GM12874 (cell line): ENCODE measurements around the gene COL5A1.

Experiments used
- CTCF ChIP-seq: IDR thresholded peaks from 2 replicates; pipeline ENCODE4 v1.5.1; 2011; ENCODE audit warnings: low read depth, mild to moderate bottlenecking, control low read depth, low read length, moderate library complexity; ENCODE audit not compliant: insufficient read depth

COL5A1 gene

GRCh38 chr9:134870746-134871662 is 229.4 kb downstream of the COL5A1 start:
- TF ChIP-seq CTCF, result no peak

- TF ChIP-seq CTCF, result no peak
Measured at GRCh38 chr9:134871697-134872340, 230.2 kb downstream of the COL5A1 start.

DNA sequence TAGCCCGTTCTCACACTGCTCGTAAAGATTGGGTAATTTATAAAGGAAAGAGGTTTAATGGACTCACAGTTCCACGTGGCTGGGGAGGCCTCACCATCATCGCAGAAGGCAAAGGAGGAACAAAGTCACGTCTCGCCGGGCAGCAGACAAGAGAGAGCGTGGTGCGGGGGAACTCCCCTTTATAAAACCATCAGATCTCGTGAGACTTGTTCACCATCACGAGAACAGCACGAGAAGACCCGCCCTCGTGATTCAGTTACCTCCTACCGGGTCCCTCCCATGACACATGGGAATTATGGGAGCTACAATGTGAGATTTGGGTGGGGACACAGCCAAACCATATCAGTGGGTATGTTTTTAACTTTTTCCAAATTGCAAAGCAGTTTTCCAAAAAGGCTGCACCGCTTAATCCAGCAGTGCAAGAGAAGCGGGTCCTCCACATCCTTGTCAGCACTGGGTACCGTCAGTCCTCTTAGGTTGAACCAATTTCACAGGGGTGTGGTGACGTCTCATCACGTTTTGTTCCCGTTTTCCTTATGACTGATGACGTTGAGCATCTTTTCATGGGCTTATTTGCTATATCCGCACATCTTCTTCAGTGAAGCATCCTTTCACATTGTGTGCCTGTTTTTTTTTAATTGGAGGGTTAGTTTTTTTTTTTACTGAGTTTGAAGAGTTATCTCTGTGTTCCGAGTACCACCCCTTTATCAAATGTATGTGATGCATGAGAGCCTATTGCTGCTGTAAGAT is 231.1 kb downstream of the COL5A1 start:
- TF ChIP-seq CTCF, result no peak

- TF ChIP-seq CTCF, result no peak
Measured at GRCh38 chr9:134875371-134875770, 233.8 kb downstream of the COL5A1 start.

GRCh38 chr9:134877541-134877940 is 235.9 kb downstream of the COL5A1 start:
- TF ChIP-seq CTCF, result no peak

DNA sequence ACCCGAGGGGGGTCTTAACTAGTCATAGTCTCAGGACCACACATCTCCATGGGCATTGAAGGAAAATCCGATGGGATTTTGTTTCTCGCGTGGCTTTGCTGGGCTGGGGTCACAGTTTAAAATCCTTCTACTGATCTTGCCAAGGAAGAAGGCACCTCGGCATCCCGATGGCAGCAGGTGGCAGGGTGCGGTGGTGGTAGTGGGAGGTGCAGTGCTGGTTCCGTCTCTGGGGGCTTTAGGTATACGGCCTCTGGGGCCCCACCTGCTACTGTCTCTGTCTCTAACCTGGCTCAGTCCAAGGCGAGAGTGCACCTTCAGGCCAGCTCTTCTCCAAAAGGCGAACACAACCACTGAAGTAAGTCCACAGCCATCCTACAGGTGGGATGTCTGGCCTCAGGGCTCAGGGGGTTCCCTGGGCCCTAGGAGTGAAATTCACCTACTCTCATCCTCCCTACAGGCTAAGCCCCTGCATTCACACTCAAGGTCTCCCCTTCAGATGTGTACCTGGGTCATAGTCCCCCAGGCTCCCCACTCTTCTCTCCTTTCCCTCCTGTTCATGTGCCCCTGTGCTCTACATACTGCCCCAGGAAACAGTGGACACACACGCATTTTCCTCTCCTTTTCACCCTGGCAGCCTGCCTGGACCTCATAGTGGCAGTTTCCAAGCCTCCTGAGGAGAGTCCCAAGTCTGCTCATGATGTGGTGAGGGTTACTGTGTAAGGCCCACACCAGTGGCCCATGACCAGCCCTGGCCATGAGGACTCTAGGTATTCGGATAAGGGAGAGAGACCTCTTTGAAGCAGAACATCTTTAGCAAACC is 238.3 kb downstream of the COL5A1 start:
- no peak for TF ChIP-seq CTCF
